HG02970 (cell line): Measurements from ENCODE around the gene EIF2B4.
"Not testable (repeated sequence)": the region's sequence is repeated elsewhere in the genome, so short reads cannot be mapped to it uniquely, and the experiment has no call there.

Source experiments
- ATAC-seq: cut with Tn5 transposase; IDR thresholded peaks from one replicate; pipeline ENCODE4 v1.9.1; 2021; ENCODE audit warnings: mild to moderate bottlenecking, moderate library complexity, moderate number of reproducible peaks; ENCODE audit not compliant: unreplicated experiment, low FRiP score

EIF2B4 gene

DNA sequence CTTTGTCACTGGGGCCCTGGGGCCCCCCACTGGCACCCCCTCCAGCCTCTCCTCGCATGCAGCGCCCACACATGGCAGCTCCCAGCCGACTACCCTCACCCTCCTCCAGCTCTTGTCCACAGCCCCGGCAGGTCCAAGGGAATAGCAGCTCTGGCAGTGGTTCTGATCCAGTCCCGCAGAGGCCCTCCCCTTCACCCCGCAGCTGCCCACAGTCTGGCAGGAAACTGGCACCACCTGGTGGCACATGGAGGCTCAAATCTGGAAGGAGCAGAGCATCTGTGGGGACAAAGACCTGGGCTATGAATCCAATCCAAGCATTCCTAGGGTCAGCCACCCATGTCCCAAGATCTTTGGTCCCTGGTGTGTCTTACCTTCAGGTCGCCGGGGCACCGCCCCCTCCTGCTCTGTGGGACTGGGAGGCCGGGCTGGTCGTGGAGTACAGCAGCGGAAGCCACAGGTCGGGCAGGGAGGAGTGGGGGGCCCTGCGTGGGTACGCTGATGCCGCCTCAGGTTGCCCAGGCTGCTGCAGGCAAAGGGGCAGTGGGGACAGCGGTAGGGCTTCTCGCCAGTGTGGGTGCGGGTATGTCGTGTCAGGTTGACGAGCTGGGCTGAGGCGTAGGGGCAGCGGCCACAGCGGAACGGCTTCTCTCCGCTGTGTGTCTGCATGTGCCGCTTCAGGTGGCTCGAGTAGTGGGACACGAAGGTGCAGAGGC is 8.1 kb upstream of the EIF2B4 start:
- no peak for ATAC-seq

DNA sequence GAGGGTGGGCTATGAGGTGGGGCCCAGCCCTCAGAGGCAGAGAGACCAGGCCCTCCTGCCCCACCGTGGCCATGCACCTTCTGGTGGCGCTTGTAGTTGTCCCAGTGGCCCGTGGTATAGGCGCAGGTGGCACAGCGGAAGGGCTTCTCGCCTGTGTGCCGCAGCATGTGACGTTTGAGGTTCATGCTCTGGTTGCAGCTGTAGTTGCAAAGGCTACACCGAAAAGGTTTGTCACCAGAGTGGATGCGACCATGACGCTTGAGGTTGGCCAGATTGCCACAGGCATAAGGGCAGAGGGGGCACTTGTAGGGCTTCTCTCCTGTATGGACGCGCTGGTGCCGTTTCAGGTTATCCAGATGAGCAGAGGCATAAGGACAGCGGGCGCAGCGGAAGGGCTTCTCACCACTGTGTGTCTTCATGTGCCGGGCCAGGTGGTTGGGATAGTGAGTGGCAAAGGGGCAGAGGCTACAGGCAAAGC is 7.5 kb upstream of the EIF2B4 start:
- ATAC-seq: no peak

DNA sequence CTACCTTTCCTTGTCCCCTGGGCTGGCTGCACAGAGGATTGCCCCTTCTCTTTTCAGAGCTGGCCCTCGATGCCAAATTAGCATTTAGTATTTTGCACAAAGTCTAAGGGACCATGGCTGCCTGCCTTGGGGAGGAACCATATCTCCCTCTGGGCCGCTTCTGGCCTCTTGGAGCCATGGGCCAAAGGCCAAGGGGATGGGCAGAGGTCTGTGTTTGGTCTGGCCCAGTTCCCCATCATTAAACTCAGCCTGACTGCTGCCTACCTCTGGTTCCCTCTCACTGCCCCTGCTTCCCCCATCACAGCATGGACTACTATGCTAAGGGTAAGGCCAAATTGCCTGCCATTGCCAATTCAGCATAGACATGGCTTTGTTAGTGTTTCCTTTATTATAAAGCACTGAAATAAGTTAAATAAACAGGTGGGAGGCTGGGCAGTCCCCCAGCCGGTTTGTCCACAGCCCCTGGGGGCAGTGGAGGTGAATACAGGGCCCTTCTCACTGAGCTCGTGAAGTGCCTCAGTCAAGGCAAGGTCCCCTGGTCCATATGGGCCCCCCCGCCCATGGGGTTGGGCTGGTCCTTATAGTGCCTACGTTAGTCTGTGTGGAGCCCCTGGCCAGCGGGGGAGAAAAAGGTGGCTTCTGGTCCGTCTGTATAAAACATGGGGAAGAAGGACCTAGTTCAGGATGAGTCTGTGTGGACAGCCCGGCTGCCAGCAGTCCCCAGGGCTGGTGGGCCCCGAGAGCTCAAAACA is 6.9 kb upstream of the EIF2B4 start:
- no peak for ATAC-seq

DNA sequence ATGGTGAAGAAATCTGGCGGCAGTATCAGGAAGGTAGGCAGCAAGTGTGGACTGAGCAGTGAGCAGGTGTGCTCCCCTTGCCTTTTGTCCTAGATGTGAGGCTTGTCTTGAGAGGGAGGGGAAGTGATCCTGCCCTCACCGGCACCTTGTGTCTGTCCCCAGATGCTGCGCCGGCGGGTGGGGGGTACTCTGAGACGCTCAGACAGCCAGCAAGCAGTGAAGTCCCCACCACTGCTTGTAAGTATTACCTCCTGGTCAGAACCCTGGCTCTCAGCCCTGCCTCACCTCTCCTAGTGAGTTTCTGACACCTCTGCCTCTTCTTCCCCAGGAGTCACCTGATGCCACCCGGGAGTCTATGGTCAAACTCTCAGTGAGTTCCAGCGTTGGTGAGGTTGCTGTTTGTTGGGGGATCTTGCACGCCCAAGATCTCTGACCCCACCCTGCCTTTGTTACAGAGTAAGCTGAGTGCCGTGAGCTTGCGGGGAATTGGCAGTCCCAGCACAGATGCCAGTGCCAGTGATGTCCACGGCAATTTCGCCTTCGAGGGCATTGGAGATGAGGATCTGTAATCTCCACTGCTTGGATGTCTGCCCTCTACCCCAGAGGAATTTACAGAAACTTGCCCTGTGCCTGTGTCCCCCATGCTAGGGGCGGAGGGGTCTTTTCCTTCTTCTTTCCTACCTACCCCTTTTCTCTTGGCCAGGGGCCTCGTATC is 6.2 kb upstream of the EIF2B4 start:
- ATAC-seq: no peak

DNA sequence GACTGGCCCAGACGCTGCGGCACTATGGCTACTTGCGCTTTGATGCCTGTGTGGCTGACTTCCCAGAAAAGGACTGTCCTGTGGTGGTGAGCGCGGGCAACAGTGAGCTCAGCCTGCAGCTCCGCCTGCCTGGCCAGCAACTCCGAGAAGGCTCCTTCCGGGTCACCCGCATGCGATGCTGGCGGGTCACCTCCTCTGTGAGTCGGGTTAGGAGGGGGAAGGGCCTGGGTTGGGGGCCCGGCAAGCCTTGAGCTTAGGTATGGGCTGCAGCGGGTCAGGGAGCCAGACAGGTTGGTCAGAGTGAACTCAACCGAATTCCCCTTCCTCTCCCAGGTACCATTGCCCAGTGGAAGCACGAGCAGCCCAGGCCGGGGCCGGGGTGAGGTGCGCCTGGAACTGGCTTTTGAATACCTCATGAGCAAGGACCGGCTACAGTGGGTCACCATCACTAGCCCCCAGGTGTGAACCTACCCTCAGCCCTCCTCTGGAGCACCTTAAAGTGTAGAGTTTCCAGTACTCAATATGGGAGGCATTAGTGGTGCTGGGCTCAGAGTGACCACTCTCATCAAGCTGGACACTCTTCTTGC is 5.5 kb upstream of the EIF2B4 start:
- no peak for ATAC-seq

DNA sequence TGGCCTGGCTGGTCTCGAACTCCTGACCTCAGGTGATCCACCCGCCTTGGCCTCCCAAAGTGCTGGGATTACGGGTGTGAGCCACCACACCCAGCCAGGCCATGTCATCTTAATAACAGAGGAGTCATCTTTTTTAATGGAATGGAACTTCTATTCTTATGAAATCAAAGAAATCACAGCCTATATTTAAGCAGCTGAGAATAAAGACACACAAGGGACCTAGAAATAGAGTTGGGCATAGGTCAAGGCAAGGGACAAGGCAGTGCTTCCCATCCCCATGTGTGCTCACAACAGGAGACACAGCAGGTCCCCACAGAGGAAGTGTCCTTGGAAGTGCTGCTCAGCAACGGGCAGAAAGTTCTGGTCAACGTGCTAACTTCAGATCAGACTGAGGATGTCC is 3.4 kb upstream of the EIF2B4 start:
- ATAC-seq: no peak

DNA sequence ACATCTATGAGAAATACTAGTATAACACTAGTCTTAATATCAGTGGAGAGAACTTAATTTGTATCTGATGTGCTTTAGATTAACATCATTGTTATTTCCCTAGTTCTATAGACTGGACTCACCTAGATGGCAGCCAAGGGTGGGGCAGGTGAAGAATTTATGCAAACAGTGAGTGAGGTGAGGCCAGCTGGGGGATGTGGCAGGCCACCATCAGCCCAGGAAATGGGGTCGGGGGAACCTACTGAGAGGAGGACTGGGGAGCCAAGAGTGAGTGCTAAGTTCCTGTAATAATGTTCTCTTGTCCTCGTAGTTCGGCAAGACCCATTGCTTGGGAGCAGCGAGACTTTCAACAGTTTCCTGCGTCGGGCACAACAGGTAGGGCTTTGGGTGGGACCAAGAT is 2.8 kb upstream of the EIF2B4 start:
- ATAC-seq: no peak

DNA sequence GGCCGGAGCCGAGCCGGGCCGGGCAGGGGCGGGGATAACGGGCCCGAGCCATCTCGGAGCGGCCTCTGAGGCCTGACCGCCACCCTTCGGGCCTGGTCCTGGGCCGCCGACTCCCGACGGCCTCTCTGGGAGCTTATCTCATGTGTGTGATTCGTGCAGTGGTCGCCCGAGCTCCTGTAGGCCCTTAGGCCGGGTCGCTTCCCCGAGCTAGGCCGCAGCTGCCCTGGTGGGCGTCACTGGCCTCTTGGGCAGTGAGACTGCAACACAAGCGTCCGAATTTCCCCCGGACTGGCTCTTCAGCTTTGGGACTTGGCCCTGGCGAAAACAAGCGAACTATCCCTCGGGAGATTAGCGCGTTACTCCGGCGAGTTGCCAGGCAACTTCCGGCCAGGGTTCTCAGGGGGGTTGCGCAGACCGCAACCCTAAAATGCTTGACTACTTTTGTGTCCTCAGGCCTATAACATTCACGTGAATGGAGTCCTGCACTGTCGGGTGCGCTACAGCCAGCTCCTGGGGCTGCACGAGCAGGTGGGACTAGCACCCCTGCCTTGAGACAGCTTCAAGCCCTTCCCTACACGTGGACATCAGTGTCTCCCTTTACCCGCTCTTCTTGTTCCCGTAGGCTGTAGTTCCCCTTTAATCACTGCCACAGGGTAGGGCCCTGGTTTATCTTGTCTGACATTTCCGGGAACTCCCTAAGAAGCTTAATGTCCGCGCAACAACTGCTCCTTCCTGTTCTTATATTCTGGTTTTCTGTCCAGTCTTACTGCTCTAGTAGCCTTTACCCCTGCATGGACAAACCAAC is 880 bp upstream of the EIF2B4 start:
- peak; percentile 4 for ATAC-seq

DNA sequence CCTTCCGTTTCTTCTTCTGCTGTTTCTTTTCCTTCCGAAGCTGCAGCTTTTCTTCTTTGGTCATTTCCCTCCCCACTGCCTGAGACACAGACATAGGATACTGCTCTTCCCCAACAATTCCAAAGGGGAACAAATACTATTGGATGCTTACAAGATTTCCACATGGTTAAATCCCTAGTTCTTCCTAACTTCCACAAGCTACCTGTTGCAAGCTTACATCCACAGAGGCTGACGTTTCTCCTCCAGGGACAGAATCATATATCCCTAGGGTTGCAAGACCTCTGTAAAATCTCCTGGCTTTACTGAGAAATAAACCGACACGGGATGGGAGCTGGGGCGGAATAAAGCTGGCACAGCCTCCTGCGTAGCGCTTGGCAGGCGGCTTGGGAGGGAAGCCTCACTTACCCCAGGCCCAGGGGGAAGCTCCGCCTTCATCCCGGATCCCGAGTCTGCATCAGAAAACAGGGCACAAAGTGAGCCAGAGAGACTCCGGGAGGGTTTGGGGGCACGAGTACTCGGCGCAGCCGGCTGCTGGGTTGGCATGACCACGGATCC is 590 bp downstream of the EIF2B4 start:
- peak; percentile 4 for ATAC-seq

DNA sequence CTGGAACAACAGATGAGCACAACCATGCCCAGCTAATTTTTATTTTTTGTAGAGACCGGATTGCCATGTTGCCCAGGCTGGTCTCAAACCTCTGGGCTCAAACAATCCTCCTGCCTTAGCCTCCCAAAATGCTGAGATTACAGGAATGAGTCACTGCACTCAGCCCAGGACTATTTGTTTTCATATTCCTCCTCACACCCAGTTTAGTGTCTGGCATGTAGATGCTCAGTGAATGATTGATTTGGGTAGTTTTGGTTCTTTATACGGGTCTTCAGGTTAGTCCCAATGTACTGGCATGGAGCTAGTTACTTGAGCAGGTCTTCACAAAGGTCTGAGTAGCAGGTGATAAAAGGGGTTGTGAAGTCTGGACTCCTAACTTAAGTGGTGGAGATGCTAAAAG is 6.2 kb downstream of the EIF2B4 start:
- no peak for ATAC-seq

DNA sequence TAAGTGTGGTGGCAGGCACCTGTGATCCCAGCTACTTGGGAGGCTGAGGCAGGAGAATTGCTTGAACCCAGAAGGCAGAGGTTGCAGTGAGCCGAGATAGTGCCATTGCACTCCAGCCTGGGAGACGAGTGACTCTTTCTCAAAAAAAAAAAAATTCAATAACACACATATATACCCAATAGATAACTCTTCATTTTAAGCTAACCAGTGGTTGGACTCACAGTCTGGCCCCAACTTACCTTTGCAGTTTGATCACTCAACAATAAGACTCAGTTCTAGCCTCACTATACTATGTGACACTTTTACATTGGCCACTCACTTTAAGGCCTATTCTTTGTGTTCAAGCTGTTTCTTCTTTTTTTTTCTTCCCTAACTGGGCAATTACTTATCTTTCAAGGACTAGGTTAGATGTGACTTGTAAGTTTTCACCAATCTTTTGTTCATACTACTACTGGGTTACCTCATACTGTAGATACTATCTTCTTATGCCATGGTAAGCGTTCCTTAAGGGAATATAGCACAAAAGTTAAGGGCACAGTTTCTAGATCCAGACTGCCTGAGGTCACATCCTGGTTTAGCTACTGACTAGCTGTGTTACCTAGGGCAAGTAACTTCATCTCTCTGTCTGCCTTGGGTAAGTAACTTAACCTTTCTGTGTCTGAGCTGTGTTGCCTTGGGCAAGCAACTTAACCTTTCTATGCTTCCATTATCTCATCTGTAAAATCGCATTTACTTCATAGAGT is 7.3 kb downstream of the EIF2B4 start:
- no peak for ATAC-seq

DNA sequence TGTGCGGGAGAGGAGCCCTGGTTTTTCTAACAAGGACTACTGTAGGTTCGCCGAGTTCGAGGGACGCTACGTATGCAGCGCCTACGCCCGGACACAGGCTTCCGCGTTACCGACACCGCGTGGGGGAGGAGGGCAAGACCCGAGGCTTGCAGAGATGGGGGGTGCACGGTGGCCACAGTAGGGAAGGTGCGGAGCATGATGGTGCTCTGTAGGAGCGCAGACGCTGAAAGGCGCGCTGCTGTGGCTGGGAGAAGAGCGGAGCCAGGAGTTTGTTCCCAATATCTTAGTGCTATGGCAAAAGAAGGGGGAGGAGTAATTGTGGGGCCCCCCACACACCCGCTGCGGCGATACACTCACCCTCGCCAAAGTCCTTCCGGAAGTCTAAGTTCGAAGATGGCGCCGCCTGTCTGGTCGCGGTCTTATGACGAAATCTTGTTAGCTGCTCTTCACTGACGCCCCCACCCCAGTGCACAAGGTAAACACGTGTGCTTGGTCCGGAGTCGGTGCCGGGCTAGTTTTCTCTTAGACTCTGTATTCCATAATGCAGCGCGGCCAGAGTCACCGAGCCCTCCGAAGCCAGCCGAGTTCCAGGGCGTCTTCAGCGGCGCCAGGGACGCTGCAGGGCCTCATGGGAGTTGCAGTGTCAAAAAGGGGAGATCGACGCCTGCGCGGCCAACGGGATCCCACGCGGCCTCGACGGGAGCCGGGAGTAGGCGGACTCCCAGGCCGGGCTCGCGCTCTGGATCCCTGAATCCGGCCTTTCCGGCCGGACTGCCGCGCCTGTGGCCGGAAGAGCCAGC is 13.6 kb downstream of the EIF2B4 start, which contains the start of gene GTF3C2:
Gene GTF3C2 (minus strand): TSS at position 383 of the 800 bp plus-strand sequence. CDS start 13,210 bp downstream, outside the sequence.
- ATAC-seq: peak; percentile 93

DNA sequence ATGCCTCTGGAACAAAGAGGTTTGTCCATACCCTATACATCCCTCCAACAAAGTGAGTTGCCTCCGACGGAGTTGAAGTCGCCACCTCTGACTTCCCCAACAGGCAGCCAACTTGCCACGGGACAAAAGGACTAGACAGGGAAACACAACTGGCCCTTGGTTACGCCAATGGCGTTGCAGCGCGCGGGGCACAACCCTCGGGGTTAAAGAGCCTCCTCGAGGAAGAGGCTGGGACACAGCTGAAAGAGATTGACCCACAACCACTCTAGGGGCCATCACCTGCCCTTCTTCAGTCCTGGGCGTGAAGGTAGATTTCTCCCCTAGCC is 14.1 kb downstream of the EIF2B4 start:
- ATAC-seq: peak; percentile 35

DNA sequence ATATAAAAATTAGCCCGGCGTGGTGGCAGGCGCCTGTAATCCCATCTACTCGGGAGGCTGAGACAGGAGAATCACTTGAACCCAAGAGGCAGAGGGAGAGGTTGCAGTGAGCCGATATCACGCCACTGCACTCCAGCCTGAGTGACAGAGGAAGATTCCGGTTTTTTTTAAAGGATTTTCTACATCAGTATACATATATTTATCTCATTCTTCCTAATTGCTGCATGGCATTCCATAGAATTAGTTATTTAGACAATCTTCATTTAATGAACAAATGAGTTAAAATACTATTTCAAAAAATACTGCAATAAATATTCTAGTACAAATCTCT is 15.6 kb downstream of the EIF2B4 start:
- ATAC-seq: no peak

DNA sequence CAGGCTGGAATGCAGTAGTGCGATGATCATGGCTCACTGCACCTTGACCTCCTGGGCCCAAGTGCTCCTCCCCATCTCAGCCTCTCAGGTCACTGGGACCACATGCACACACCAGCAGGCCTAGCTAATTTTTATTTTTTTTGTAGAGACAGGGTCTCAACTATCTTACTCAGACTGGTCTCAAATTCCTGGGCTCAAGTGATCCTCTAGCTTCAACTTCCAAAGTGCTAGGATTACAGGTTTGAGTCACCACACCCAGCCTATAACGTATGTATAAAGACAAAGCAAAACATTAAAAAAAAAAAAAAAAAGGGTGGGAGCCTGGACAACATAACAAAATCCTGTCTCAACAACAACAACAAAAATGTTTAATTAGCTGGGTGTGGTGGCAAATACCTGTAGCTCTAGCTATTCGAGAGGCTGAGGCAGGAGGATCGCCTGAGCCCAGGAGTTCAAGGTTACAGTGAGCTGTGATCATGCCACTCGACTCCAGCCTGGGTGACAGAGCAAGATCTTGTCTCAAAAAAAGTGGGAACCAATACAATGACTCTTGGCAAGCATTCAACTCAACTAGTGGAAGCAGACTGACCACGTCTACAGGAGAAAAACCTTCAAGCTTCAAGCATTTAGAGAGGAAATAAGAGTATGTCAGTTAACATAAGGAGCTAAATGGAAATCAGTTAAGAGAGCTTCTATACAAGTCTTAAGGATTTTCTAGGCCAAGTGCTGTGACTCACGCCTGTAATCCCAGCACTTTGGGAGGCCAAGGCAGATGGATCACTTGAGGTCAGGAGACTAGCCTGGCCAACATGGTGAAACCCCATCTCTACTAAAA is 16.2 kb downstream of the EIF2B4 start:
- no peak for ATAC-seq

DNA sequence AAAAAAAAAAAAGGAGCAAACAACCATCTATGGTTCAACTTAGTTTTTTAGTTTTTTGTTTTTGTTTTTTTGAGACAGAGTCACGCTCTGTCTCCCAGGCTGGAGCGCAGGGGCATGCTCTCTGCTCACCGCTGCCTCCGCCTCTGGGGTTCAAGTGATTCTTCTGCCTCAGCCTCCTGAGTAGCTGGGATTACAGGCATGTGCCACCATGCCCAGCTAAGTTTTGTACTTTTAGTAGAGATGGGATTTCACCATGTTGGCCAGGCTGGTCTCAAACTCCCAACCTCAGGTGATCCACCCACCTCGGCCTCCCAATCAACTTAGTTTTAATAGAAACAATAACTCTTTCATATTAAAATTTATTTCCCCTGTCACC is 16.8 kb downstream of the EIF2B4 start:
- not testable (repeated sequence) for ATAC-seq

DNA sequence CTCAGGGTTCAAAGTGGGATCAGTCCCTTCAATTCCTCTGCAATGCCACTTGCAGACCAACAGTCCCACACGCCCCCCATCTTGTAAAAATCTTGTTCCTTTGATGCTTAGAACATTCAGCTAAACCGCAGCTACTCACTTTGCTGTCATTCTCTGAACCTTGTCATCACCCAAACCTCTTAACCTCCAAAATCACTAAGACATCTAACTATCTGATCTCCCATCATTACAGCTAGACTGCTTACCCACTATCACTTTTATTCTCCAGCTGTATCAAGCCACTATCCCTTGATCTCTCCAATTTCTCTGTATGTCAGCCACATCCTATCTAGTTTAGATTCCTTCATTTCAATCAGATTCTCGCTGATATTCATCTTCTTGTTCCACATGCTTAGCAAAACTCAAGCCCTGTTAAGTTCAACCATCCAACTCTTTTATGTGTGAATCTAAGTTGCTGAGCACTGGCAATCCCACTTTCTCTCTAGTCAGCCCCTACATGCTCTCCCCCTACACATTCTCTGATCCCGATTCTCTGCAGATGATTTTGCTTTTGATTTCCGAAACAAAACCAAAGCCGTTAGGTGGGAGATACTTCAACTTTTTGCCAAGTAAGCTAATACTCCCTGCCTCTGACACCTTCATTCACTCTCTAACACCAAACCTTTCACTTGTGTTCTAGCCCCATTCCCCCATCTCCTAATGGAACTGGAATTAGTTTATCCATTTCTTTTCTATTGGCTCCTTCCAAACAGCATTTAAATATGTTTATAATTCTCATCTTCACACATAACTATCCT is 18.1 kb downstream of the EIF2B4 start:
- ATAC-seq: no peak
